Peyer's patch (tissue), 4 donors: Measurements from ENCODE around the gene TTBK2. TPM values are rescaled to one million over a fixed set of nuclear protein-coding genes. Genes with fewer than 3 reads are reported as not detected.
"Not testable (repeated sequence)": the region's sequence is repeated elsewhere in the genome, so short reads cannot be mapped to it uniquely, and the experiment has no call there.

ENCODE experiments used
- DNase-seq, 3 donors: peaks; one replicate each; pipeline ENCODE4 v3.0.0-alpha.2; 2017 to 2019
- H3K27ac ChIP-seq, 4 donors: fragments of 200-600 bp; sonication (generic); one replicate each; pipeline ENCODE4 v1.5.1; 2016 to 2019
- H3K27me3 ChIP-seq, 2 donors: fragments of 200-600 bp; sonication (generic); one replicate each; pipeline ENCODE4 v1.5.1; 2019
- H3K36me3 ChIP-seq, 3 donors: fragments of 200-600 bp; sonication (generic); one replicate each; pipeline ENCODE4 v1.5.1; 2016 to 2019
- H3K4me1 ChIP-seq, 4 donors: fragments of 200-600 bp; sonication (generic); one replicate each; pipeline ENCODE4 v1.5.1; 2016 to 2019
- H3K4me3 ChIP-seq, 4 donors: fragments of 200-600 bp; sonication (generic); 1 replicate in 3 of 4; 2 replicates in 1 of 4; pipeline ENCODE4 v1.5.1; 2016 to 2019; ENCODE audit warnings: mild to moderate bottlenecking in 1 of 4
- H3K9me3 ChIP-seq, 4 donors: fragments of 200-600 bp; sonication (generic); one replicate each; pipeline ENCODE4 v1.5.1; 2016 to 2019; ENCODE audit warnings: mild to moderate bottlenecking in 1 of 4
- CTCF ChIP-seq, 6 experiments: fragments of 450-650 bp in 4 of 6; fragments of 200-600 bp in 2 of 6; sonication (generic) in 1 of 6; IDR thresholded peaks; one replicate each; pipeline ENCODE4 v1.5.1; 2017 to 2019; ENCODE audit warnings: antibody characterized with exemption in 6 of 6, mild to moderate bottlenecking in 3 of 6, moderate library complexity in 1 of 6
- POLR2A ChIP-seq, 2 donors: fragments of 450-650 bp; IDR thresholded peaks; one replicate each; pipeline ENCODE4 v1.5.1; 2017; ENCODE audit warnings: antibody characterized with exemption in 2 of 2, mild to moderate bottlenecking in 2 of 2, moderate library complexity in 2 of 2
- total RNA-seq, 4 donors: library from RNA; depleted of rRNA; stranded (reverse); fragments of >200 nt; gene quantifications; one replicate each; pipeline ENCODE4 v1.1.0, GENCODE V29; 2016

TTBK2 gene
- 10 to 100 TPM in 3 of 4 donors, 1 to 10 TPM in 1; 4.7 to 21.5 (median 13.3) TPM for total RNA-seq

GRCh38 chr15:42920519-42921341 lies at the start of gene TTBK2:
Gene TTBK2 (minus strand): TSS chr15:42920778. CDS start chr15:42878617, 42,161 bp downstream.
- Histone ChIP-seq H3K4me3 (peak within 1 kb of the TSS; percentile 69 to 98 (median 96)), H3K27ac (peak within 1 kb of the TSS; percentile 73 to 93 (median 87)), H3K9me3 (no peaks in the 10 kb centered on the region), H3K36me3 (no peaks in the 10 kb centered on the region), H3K4me1 (peaks cover 0 to 10% (median 0%) of the 10 kb centered on the region in 4 donors), H3K27me3 (no peaks in the 10 kb centered on the region)
- peak in 5 of 6 experiments; percentile 24 to 46 (median 35) for TF ChIP-seq CTCF (IDR thresholded peaks at IDR 0.05)
- peak; percentile 43 to 65 for TF ChIP-seq POLR2A (IDR thresholded peaks at IDR 0.05)
- DNase-seq, result peak; percentile 95 to 99 (median 98)

- Histone ChIP-seq H3K4me1 (no peaks in the 10 kb centered on the region), H3K36me3 (peaks cover 0 to 78% (median 0%) of the 10 kb centered on the region in 3 donors), H3K27me3 (no peaks in the 10 kb centered on the region), H3K4me3 (no peak overlapping the region), H3K9me3 (no peaks in the 10 kb centered on the region), H3K27ac (no peak overlapping the region)
- no peak for DNase-seq
- TF ChIP-seq CTCF (IDR thresholded peaks at IDR 0.05), result no peak
- no peak for TF ChIP-seq POLR2A (IDR thresholded peaks at IDR 0.05)
Observed at GRCh38 chr15:42964476-42964875, 43.9 kb upstream of the TTBK2 start.

- Histone ChIP-seq H3K4me3 (no peak overlapping the region), H3K9me3 (no peaks in the 10 kb centered on the region), H3K27ac (no peak overlapping the region), H3K4me1 (no peaks in the 10 kb centered on the region), H3K27me3 (no peaks in the 10 kb centered on the region), H3K36me3 (peaks cover 0 to 85% (median 0%) of the 10 kb centered on the region in 3 donors)
- TF ChIP-seq POLR2A (IDR thresholded peaks at IDR 0.05) (no peak), CTCF (IDR thresholded peaks at IDR 0.05) (no peak)
- no peak for DNase-seq
Observed at GRCh38 chr15:42955518-42955917, 34.9 kb upstream of the TTBK2 start.

GRCh38 chr15:42954291-42954690 lies 33.7 kb upstream of the TTBK2 start:
- H3K27me3 ChIP-seq, result no peaks in the 10 kb centered on the region
- no peak overlapping the region for H3K4me3 ChIP-seq
- H3K36me3 ChIP-seq, result peaks cover 0 to 89% (median 0%) of the 10 kb centered on the region in 3 donors
- no peak for DNase-seq
- no peaks in the 10 kb centered on the region for H3K9me3 ChIP-seq
- no peak overlapping the region for H3K27ac ChIP-seq
- no peaks in the 10 kb centered on the region for H3K4me1 ChIP-seq
- TF ChIP-seq CTCF (IDR thresholded peaks at IDR 0.05) (no peak), POLR2A (IDR thresholded peaks at IDR 0.05) (no peak)

GRCh38 chr15:42948898-42949297 lies 28.3 kb upstream of the TTBK2 start:
- not testable (repeated sequence) for H3K9me3 ChIP-seq, H3K27me3 ChIP-seq, H3K27ac ChIP-seq, H3K4me1 ChIP-seq, DNase-seq, H3K4me3 ChIP-seq
- H3K36me3 ChIP-seq, result peaks cover 0 to 76% (median 0%) of the 10 kb centered on the region in 3 donors

- TF ChIP-seq POLR2A (IDR thresholded peaks at IDR 0.05), result no peak
- no peak for TF ChIP-seq CTCF (IDR thresholded peaks at IDR 0.05)
- Histone ChIP-seq H3K27ac (no peak overlapping the region), H3K9me3 (no peaks in the 10 kb centered on the region), H3K36me3 (peaks cover 0 to 24% (median 0%) of the 10 kb centered on the region in 3 donors), H3K4me3 (no peak overlapping the region), H3K4me1 (no peaks in the 10 kb centered on the region), H3K27me3 (no peaks in the 10 kb centered on the region)
- DNase-seq, result no peak
Observed at GRCh38 chr15:42940527-42940926, 19.9 kb upstream of the TTBK2 start.
